HG03460 (cell line): ENCODE measurements around the gene SMYD3.
"Not testable (repeated sequence)": the region's sequence is repeated elsewhere in the genome, so short reads cannot be mapped to it uniquely, and the experiment has no call there.

Experiments
- ATAC-seq: cut with Tn5 transposase; IDR thresholded peaks from one replicate; pipeline ENCODE4 v1.9.1; 2021; ENCODE audit not compliant: unreplicated experiment

Gene SMYD3

GRCh38 chr1:245825128-245825901 lies 681.8 kb downstream of the SMYD3 start:
- ATAC-seq, result no peak

GRCh38 chr1:245823408-245824147 lies 683.5 kb downstream of the SMYD3 start:
- ATAC-seq, result no peak

- ATAC-seq, result no peak
Measured at GRCh38 chr1:245822996-245823395, 684.1 kb downstream of the SMYD3 start.

GRCh38 chr1:245818363-245818762 lies 688.7 kb downstream of the SMYD3 start:
- not testable (repeated sequence) for ATAC-seq

- not testable (repeated sequence) for ATAC-seq
Measured at GRCh38 chr1:245816496-245816895, 690.6 kb downstream of the SMYD3 start.

GRCh38 chr1:245814651-245815050 lies 692.4 kb downstream of the SMYD3 start:
- no peak for ATAC-seq

- no peak for ATAC-seq
Measured at GRCh38 chr1:245812278-245812677, 694.8 kb downstream of the SMYD3 start.

GRCh38 chr1:245810789-245811337 lies 696.2 kb downstream of the SMYD3 start:
- no peak for ATAC-seq

GRCh38 chr1:245810181-245810769 lies 696.8 kb downstream of the SMYD3 start:
- ATAC-seq, result no peak

- no peak for ATAC-seq
Measured at GRCh38 chr1:245809361-245809760, 697.7 kb downstream of the SMYD3 start.

GRCh38 chr1:245807954-245808719 lies 698.9 kb downstream of the SMYD3 start:
- no peak for ATAC-seq

- ATAC-seq, result peak; percentile 84
Measured at GRCh38 chr1:245807306-245807705, 699.8 kb downstream of the SMYD3 start.

- ATAC-seq, result no peak
Measured at GRCh38 chr1:245805532-245805931, 701.5 kb downstream of the SMYD3 start.

GRCh38 chr1:245804696-245805095 lies 702.4 kb downstream of the SMYD3 start:
- ATAC-seq, result no peak

- no peak for ATAC-seq
Measured at GRCh38 chr1:245803666-245804037, 703.4 kb downstream of the SMYD3 start.

- no peak for ATAC-seq
Measured at GRCh38 chr1:245802941-245803665, 704.0 kb downstream of the SMYD3 start.

GRCh38 chr1:245800901-245801605 lies 706.0 kb downstream of the SMYD3 start:
- no peak for ATAC-seq

- ATAC-seq, result no peak
Measured at GRCh38 chr1:245798349-245798711, 708.7 kb downstream of the SMYD3 start.

- ATAC-seq, result no peak
Measured at GRCh38 chr1:245797592-245798348, 709.3 kb downstream of the SMYD3 start.
